22Rv1 (cell line): Measurements from ENCODE around the gene STK31.

Experiments used
- H3K27ac ChIP-seq: fragments of 450-650 bp; 2 replicates; pipeline ENCODE4 v1.5.1; 2017
- ZFX ChIP-seq: fragments of 450-650 bp; IDR thresholded peaks from 2 replicates; pipeline ENCODE4 v1.6.1; 2017; ENCODE audit warnings: antibody characterized with exemption, borderline replicate concordance
- TF ChIP-seq, protein P1 (sequence below): fragments of 450-650 bp; IDR thresholded peaks from 2 replicates; pipeline ENCODE4 v1.5.1; 2017; ENCODE audit warnings: mild to moderate bottlenecking

Gene STK31

DNA sequence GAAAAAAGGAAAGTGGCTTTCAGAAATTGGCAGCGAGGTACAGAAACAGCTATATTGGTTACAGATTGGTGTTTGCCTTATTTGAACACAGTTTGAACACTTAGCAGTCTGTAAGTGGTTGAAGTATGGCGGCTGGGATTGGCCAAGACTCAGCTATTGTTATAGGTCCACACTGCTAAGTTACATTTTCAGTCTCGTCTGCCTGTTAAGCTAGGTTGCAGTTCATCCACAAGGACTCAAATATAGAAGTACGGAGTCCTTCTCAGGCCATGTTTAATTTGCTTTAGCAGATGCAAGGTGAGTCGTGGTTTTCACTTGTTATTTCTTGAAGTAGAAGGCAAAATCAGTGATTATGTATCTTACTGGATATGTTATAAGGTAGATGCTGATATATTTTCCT lies 73.1 kb downstream of the STK31 start:
- H3K27ac ChIP-seq, result no peak overlapping the region
- TF ChIP-seq, protein P1, sequence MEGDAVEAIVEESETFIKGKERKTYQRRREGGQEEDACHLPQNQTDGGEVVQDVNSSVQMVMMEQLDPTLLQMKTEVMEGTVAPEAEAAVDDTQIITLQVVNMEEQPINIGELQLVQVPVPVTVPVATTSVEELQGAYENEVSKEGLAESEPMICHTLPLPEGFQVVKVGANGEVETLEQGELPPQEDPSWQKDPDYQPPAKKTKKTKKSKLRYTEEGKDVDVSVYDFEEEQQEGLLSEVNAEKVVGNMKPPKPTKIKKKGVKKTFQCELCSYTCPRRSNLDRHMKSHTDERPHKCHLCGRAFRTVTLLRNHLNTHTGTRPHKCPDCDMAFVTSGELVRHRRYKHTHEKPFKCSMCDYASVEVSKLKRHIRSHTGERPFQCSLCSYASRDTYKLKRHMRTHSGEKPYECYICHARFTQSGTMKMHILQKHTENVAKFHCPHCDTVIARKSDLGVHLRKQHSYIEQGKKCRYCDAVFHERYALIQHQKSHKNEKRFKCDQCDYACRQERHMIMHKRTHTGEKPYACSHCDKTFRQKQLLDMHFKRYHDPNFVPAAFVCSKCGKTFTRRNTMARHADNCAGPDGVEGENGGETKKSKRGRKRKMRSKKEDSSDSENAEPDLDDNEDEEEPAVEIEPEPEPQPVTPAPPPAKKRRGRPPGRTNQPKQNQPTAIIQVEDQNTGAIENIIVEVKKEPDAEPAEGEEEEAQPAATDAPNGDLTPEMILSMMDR, result no peak
- no peak for TF ChIP-seq ZFX

DNA sequence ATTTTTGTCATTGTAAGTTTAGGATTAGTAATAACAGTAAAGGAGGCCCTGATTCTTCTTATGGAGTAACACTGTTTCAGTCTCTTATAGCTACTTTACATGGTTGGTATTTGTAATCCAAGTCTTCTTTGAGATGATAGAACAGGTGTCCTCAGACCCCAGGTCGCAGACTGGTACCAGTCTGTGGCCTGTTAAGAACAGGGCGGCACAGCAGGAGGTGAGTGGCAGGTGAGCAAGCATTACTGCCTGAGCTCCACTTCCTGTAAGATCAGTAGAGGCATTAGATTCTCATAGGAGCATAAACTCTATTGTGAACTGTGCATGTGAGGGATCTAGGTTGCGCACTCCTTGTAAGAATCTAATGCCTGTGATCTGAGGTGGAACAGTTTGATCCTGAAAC lies 77.3 kb downstream of the STK31 start:
- TF ChIP-seq, protein P1, result no peak
- TF ChIP-seq ZFX, result no peak
- H3K27ac ChIP-seq, result no peak overlapping the region

DNA sequence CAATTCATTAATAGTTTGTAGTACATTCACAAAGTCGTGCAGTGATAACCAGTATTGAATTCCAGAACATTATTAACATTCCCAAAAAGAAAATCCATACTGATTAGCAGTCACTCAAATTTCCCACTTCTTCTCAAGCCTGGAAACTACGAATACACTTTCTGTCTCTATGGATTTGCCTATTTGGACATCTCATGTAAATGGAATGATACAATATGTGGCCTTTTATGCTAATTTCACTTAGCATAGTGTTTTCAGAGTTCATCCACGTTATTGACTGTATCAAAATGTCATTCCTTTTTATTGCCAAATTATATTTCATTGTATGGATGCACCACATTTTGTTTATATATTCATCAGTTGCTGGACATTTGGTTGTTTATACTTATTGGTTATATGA lies 78.8 kb downstream of the STK31 start:
- no peak overlapping the region for H3K27ac ChIP-seq
- TF ChIP-seq, protein P1, result no peak
- no peak for TF ChIP-seq ZFX

DNA sequence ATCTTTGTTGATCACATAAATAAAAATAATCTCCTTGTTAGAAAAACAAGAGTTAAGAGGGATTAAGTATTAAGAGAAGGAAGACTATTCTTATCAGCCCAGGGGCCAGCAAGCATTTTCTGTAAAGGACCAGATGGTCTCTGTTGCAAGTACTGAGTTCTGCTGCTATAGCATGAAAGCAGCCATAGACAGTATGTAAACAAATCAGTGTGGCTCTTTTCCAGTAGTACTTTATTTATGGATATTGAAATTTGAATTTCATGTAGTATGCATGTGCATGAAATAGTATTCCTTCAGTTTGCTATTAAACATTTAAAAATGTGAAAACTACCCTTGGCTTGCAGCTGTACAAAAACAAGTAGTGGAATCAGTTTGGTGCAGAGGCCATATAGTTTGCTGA lies 81.7 kb downstream of the STK31 start:
- no peak overlapping the region for H3K27ac ChIP-seq
- TF ChIP-seq ZFX, result no peak
- TF ChIP-seq, protein P1, result no peak

DNA sequence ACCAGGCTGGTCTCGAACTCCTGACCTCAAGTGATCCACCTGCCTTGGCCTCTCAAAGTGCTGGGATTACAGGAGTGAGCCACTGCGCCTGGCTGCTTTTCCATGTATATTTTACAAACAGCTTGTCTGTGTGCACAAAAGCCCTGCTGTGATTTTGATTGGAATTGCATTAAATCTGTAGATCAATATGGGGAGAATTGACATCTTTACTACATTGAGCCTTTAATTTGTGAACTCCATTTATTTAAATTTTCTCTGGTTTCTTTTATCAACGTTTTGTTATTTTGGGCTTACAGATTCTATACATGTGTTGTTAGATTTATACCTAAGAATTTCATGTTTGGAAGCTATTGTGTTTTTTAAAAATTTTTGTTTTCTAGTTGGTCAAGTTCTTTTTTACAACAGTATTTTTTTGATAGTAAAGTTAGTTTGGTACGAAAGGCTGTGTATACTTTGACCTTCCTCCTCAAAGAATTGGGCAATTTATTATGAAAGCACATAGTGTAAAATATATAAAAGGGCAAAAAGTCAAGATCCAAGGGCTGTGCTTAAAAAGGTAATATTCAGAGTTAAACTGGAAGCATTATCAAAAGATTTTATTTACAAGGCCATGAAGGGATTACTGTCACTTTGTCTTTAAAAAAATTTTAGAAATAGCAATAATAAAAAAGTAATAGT lies 92.8 kb downstream of the STK31 start:
- TF ChIP-seq ZFX, result no peak
- TF ChIP-seq, protein P1, result no peak
- no peak overlapping the region for H3K27ac ChIP-seq

DNA sequence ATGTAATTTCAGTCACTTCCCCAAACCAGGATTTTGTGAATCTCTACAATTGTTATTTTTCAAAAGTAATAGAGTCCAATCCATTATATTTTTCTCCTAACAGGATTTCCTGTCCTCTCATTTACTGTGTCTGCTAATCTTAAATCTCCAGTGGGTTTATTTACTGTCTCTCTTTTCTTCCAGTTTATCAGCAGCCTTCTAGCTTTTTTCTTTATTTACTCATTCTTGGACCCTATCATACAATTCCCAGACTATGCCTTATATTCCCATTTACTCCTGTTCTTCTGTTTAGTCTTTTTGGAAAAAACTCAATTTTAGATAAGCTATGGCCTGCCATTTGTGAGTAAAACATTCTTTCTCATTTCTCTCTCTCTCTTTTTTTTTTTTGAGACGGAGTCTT lies 94.7 kb downstream of the STK31 start:
- TF ChIP-seq, protein P1, result no peak
- no peak for TF ChIP-seq ZFX
- H3K27ac ChIP-seq, result no peak overlapping the region

DNA sequence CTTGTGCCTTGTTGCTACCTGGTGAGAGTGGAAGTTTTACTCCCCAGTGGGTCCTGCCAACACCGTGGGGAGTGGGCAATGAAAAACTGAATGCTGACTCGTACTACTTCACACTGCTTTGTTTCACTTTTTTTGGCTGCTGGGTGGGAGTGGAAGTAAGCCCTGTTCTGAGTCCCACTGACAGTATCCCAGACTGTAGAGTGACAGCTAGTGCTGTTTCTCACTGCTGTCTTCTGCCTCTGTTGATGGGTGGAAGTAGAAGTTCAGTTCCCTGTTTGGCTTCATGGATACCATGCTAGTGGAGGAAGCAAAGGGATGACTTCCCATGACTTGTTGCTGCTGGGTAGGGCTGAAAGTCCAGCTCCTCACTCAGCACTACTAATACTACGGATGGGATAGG lies 98.4 kb downstream of the STK31 start:
- no peak overlapping the region for H3K27ac ChIP-seq
- TF ChIP-seq, protein P1, result no peak
- no peak for TF ChIP-seq ZFX
